ENCODE results near the gene TMEM63B. TPM values are rescaled to one million over a fixed set of nuclear protein-coding genes. Genes with fewer than 3 reads are reported as not detected.

The TMEM63B gene
- total RNA-seq: 44.7 to 54.9 TPM (median 49.3 TPM) in 3 replicates

DNA sequence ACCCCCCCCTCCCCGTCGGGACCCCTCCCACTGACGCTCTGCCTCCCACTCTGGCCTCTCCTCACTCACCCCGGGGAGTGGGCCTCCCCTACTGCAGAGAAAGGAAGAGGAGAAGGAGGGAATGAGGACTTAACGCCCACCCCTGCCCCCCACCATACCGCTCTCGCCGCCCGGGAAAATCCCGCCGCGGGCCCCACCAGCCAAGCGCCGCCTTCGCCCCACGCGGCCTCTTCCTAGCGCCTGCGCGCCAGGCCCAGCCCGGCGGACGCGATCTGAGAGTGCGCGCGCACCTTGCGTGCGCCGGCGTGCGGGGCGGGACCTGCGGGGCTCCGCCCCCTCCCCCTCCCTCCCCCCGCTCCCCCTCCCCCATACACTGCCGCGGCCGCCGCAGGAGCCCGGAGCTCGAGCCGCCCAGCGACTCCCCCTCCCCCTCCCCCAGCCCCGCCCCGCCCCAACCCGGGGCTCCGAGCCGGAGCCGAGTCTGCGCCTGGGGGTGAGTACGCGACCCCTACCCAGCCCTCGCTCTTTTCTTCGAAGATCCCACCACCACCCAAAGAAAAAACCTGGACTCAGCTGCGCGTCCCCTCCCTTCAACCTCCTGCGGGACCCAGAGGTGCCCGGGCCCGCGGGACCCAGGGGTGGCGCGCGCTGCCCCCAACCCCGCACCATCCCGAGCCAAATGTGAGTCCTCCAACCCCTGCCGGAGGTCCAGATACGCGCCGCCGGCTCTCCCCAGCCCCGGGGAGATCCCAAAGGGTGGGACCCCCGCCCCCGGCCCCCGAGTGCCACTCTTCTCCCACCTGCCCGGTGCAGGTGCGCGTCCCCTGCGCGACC is at the start of gene TMEM63B, which contains the start of gene MRPL14:
Gene TMEM63B, plus strand, starts transcription at position 369 of the 834 bp plus-strand sequence. CDS start 7,031 bp downstream, outside the sequence.
Gene MRPL14, minus strand, starts transcription at position 267 of the 834 bp plus-strand sequence. CDS start 10,841 bp downstream, outside the sequence.
- H3K4me3 Mint-ChIP-seq: peak within 1 kb of the TSS; percentile 96
- DNase-seq (ENCODE audit: low spot score in 2 of 2, unreplicated experiment in 2 of 2): peak; percentile 90 to 94
- no peak for TF ChIP-seq CTCF (IDR thresholded peaks at IDR 0.05; ENCODE audit: unreplicated experiment)
- H3K36me3 Mint-ChIP-seq: no peaks in the 10 kb centered on the region
- H3K9me3 Mint-ChIP-seq: no peaks in the 10 kb centered on the region
- H3K27ac Mint-ChIP-seq: peak within 1 kb of the TSS; percentile 98
- H3K4me1 Mint-ChIP-seq: peaks cover 44% of the 10 kb centered on the region
- no peaks in the 10 kb centered on the region for H3K27me3 Mint-ChIP-seq (ENCODE audit: low read depth)

DNA sequence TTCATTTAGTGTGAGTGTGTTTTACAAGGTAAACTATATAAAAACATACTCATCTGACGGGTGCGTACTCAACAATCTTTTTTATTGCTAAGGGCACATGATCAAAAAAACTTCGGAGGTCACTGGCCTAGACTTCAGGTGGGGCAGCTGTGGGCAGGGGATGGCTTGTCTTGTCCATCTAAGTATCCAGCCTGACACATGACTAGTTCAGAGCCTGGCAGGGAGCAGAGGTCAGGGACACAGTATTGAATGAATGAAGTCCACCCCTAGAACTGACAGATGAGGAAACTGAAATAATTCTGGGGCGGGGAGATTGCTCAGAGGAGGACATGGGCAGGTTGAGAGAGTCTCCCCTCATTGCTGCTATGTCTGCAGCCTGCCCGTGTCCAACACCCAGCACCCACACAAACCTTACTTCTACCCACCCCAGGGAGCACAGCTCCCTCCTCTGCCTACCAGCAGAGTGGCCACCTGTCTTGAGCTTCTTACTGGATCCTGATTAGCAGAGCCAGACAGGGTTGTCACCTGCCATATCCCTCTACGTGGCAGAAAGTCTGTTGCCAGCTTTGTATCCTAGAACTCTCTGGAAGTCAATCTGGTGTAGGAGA is 49.0 kb upstream of the TMEM63B start:
- no peaks in the 10 kb centered on the region for H3K9me3 Mint-ChIP-seq
- no peak overlapping the region for H3K27ac Mint-ChIP-seq
- peaks cover 47% of the 10 kb centered on the region for H3K4me1 Mint-ChIP-seq
- H3K4me3 Mint-ChIP-seq: peak overlapping the region; percentile 18
- DNase-seq (ENCODE audit: low spot score in 2 of 2, unreplicated experiment in 2 of 2): no peak
- H3K36me3 Mint-ChIP-seq: no peaks in the 10 kb centered on the region
- peaks cover 3% of the 10 kb centered on the region for H3K27me3 Mint-ChIP-seq (ENCODE audit: low read depth)
- TF ChIP-seq CTCF (IDR thresholded peaks at IDR 0.05; ENCODE audit: unreplicated experiment): no peak

- H3K27ac Mint-ChIP-seq: no peak overlapping the region
- peaks cover 41% of the 10 kb centered on the region for H3K4me1 Mint-ChIP-seq
- TF ChIP-seq CTCF (IDR thresholded peaks at IDR 0.05; ENCODE audit: unreplicated experiment): peak; percentile 99
- peak; percentile 42 to 85 for DNase-seq (ENCODE audit: low spot score in 2 of 2, unreplicated experiment in 2 of 2)
- no peaks in the 10 kb centered on the region for H3K9me3 Mint-ChIP-seq
- no peaks in the 10 kb centered on the region for H3K36me3 Mint-ChIP-seq
- no peak overlapping the region for H3K4me3 Mint-ChIP-seq
- H3K27me3 Mint-ChIP-seq (ENCODE audit: low read depth): peaks cover 3% of the 10 kb centered on the region
Measured at GRCh38 chr6:44078827-44079671, 48.3 kb upstream of the TMEM63B start.

GRCh38 chr6:44079672-44080071 is 47.7 kb upstream of the TMEM63B start:
- no peak for DNase-seq (ENCODE audit: low spot score in 2 of 2, unreplicated experiment in 2 of 2)
- Mint-ChIP-seq H3K4me3 (no peak overlapping the region), H3K4me1 (peaks cover 36% of the 10 kb centered on the region), H3K27me3 (ENCODE audit: low read depth) (peaks cover 3% of the 10 kb centered on the region), H3K9me3 (no peaks in the 10 kb centered on the region), H3K27ac (no peak overlapping the region), H3K36me3 (no peaks in the 10 kb centered on the region)
- no peak for TF ChIP-seq CTCF (IDR thresholded peaks at IDR 0.05; ENCODE audit: unreplicated experiment)
